Measurements from ENCODE around the gene CUL9.

- TF ChIP-seq CTCF (IDR thresholded peaks at IDR 0.05) (peak; percentile 86 to 98 (median 94)), POLR2A (IDR thresholded peaks at IDR 0.05) (no peak)
These were observed 38.5 kb upstream of the CUL9 start for GRCh38 chr6:43143235-43144128.
